ENCODE measurements around the gene PGAP1. TPM values are rescaled to one million over a fixed set of nuclear protein-coding genes. Genes with fewer than 3 reads are reported as not detected.

Gene PGAP1
- total and polyA plus RNA-seq, 2 donors (not counting 1 experiment from before 2014, with no cell fraction given) = 0.25 to 21.8 TPM

GRCh38 chr2:196887431-196887830, 39.1 kb downstream of the PGAP1 start:
- H3K9me3 Mint-ChIP-seq (ENCODE audit: insufficient read depth) = no peaks in the 10 kb centered on the region
- H4K20me1 ChIP-seq (ENCODE audit: control insufficient read depth, insufficient read depth, low read length, poor library complexity, severe bottlenecking) = no peaks in the 10 kb centered on the region
- no peak for ATAC-seq (ENCODE audit: low read depth)

GRCh38 chr2:196884368-196884767, 42.1 kb downstream of the PGAP1 start:
- no peaks in the 10 kb centered on the region for H3K4me1 ChIP-seq (ENCODE audit: control insufficient read depth in 2 of 2, insufficient read depth in 2 of 2, low read length in 2 of 2)
- intact Hi-C loops (cut with micrococcal nuclease) = no loop called here
- H3K27ac Mint-ChIP-seq = no peak overlapping the region
- no peak overlapping the region for H3K9ac ChIP-seq (ENCODE audit: low read length)
- no peaks in the 10 kb centered on the region for H3K9me3 ChIP-seq (ENCODE audit: control extremely low read depth in 1 of 3, control insufficient read depth in 2 of 3, insufficient read depth in 1 of 3, low read length in 2 of 3)
- no peaks in the 10 kb centered on the region for H3K36me3 ChIP-seq (replicated peaks in 1 of 2; ENCODE audit: control extremely low read depth in 1 of 2, control insufficient read depth in 1 of 2, extremely low read depth in 1 of 2, insufficient read depth in 2 of 2, low read length in 1 of 2)
- H2AFZ ChIP-seq (ENCODE audit: insufficient read depth, low read depth, low read length, poor library complexity, severe bottlenecking) = no peak overlapping the region
- no peaks in the 10 kb centered on the region for H3K27me3 ChIP-seq (replicated peaks in 1 of 4; ENCODE audit: control extremely low read depth in 1 of 4, control insufficient read depth in 3 of 4, insufficient read depth in 4 of 4, low read length in 3 of 4)
- H3K4me2 ChIP-seq (replicated peaks; ENCODE audit: low read depth, low read length, poor library complexity, severe bottlenecking) = no peak overlapping the region
- no peak overlapping the region for H3K4me3 Mint-ChIP-seq
- ATAC-seq (ENCODE audit: low read depth) (no peak), DNase-seq (no peak)
- H3K27ac ChIP-seq (ENCODE audit: low read length in 2 of 2) = no peak overlapping the region
- no CpG with 5 or more reads among the region's 2 CpGs for WGBS (ENCODE audit: insufficient coverage)
- TF ChIP-seq EZH2 (IDR thresholded peaks at IDR 0.05; ENCODE audit: borderline replicate concordance, insufficient read depth, low read depth, low read length, poor library complexity, severe bottlenecking) = no peak
- H3K4me1 Mint-ChIP-seq = no peaks in the 10 kb centered on the region
- CTCF ChIA-PET = no interaction called here
- H3K9me3 Mint-ChIP-seq (ENCODE audit: insufficient read depth) = peaks cover 5% of the 10 kb centered on the region
- no peak overlapping the region for H3K4me3 ChIP-seq (ENCODE audit: control extremely low read depth in 1 of 5, extremely low read depth in 1 of 5, insufficient read depth in 1 of 5, low read depth in 2 of 5, low read length in 4 of 5)
- POLR2A ChIA-PET = no interaction called here
- H4K20me1 ChIP-seq (ENCODE audit: control insufficient read depth, insufficient read depth, low read length, poor library complexity, severe bottlenecking) = no peaks in the 10 kb centered on the region
- no peaks in the 10 kb centered on the region for H3K27me3 Mint-ChIP-seq
- H3K79me2 ChIP-seq (ENCODE audit: control insufficient read depth, insufficient read depth, low read length) = no peaks in the 10 kb centered on the region

More at GRCh38 chr2:196887431-196887830, 39.1 kb downstream of the PGAP1 start:
- POLR2A ChIA-PET = no interaction called here
- H3K27ac Mint-ChIP-seq = no peak overlapping the region
- no peak overlapping the region for H2AFZ ChIP-seq (ENCODE audit: insufficient read depth, low read depth, low read length, poor library complexity, severe bottlenecking)
- TF ChIP-seq CTCF (IDR thresholded peaks at IDR 0.05) (no peak), EZH2 (IDR thresholded peaks at IDR 0.05; ENCODE audit: borderline replicate concordance, insufficient read depth, low read depth, low read length, poor library complexity, severe bottlenecking) (no peak)
- H3K27ac ChIP-seq (ENCODE audit: low read length in 2 of 2) = no peak overlapping the region
- no peaks in the 10 kb centered on the region for H3K4me1 ChIP-seq (ENCODE audit: control insufficient read depth in 2 of 2, insufficient read depth in 2 of 2, low read length in 2 of 2)
- H3K4me2 ChIP-seq (replicated peaks; ENCODE audit: low read depth, low read length, poor library complexity, severe bottlenecking) = no peak overlapping the region
- no peak overlapping the region for H3K4me3 Mint-ChIP-seq
- no peaks in the 10 kb centered on the region for H3K27me3 ChIP-seq (replicated peaks in 1 of 4; ENCODE audit: control extremely low read depth in 1 of 4, control insufficient read depth in 3 of 4, insufficient read depth in 4 of 4, low read length in 3 of 4)
- no peaks in the 10 kb centered on the region for H3K27me3 Mint-ChIP-seq
- no peak overlapping the region for H3K9ac ChIP-seq (ENCODE audit: low read length)
- CTCF ChIA-PET = no interaction called here
- no peaks in the 10 kb centered on the region for H3K9me3 ChIP-seq (ENCODE audit: control extremely low read depth in 1 of 3, control insufficient read depth in 2 of 3, insufficient read depth in 1 of 3, low read length in 2 of 3)
- no peaks in the 10 kb centered on the region for H3K79me2 ChIP-seq (ENCODE audit: control insufficient read depth, insufficient read depth, low read length)
- no peaks in the 10 kb centered on the region for H3K4me1 Mint-ChIP-seq
- H3K36me3 ChIP-seq (replicated peaks in 1 of 2; ENCODE audit: control extremely low read depth in 1 of 2, control insufficient read depth in 1 of 2, extremely low read depth in 1 of 2, insufficient read depth in 2 of 2, low read length in 1 of 2) = no peaks in the 10 kb centered on the region
- DNase-seq = no peak
- H3K4me3 ChIP-seq (ENCODE audit: control extremely low read depth in 1 of 5, extremely low read depth in 1 of 5, insufficient read depth in 1 of 5, low read depth in 2 of 5, low read length in 4 of 5) = no peak overlapping the region
- intact Hi-C loops (cut with micrococcal nuclease) = no loop called here
